HG02981 (cell line): ENCODE measurements around the gene CTNNB1.

Experiments used
- ATAC-seq: cut with Tn5 transposase; IDR thresholded peaks from one replicate; pipeline ENCODE4 v1.9.1; 2021; ENCODE audit warnings: mild to moderate bottlenecking, moderate library complexity; ENCODE audit not compliant: unreplicated experiment

The CTNNB1 gene

DNA sequence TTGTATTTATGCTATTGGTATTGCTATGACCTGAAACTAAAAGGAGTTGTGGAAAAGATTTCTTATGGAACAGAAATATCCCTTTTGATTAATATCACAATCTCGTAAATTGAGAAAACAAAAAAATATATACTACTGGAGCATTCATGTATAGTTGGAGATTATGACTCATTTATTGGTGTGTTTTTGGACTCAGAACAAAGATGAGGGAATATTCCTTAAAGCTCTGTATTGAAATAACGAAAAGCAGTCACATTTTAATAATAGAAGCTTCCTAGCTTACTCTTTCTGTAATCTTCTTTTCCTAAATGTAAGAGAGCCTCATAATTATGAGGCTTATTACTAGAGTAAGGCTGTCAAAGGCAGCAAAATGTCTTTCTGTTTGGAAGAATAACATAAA lies 14.3 kb downstream of the CTNNB1 start:
- no peak for ATAC-seq

DNA sequence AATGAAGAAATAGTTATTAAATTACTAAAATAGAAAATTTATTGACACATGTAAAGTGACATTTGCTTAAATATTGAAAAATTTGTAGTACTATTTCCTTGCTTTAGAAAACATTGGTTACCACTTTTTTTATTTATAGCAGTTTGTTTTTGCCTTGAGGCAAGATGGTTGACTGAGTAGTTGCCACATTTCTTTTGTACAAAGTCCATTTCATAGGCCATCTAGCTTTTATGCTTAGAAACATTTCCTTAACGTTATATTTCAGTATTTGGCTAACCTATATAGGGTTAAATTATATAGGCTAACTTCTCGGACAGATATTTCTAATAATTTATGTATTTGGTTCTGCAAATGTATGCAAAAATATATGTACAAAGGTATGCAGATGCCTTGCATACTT lies 17.1 kb downstream of the CTNNB1 start:
- ATAC-seq: no peak

DNA sequence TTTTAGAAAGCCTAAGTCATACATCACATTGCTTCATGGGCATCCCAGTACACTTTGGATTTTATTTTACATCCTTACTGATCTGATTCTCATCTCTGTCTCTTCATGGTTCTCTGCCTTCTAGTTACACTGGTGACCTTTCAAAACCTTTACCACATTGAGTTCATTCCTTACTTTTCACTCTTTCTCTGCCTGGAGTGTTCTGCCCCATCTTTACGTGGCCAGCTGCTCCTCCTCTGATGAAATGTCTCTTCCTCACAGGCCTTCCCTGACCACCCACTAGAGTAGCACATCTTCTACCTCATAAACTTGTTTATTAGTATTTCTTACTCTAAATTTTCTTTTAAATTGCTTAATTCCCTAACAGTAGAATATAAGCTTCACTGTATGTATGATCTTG lies 17.7 kb downstream of the CTNNB1 start:
- ATAC-seq: no peak

DNA sequence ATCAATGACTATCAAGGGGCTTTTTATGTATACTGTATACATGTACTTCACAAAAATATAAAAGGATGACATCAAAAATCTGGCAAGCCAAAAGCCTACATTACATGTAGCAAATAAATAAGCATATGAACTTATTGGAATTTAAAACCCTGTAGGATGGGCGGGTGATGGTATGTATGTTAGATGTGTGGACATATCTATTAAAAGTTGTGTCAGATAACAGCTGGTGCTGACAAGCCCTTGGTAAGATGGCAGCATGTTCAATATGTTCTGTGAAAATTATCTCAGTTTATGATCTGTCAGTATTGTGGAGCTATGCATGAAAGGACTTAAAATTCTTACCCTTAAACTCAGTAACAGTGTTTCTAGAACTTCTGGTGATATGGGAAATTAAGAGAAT lies 20.1 kb downstream of the CTNNB1 start:
- no peak for ATAC-seq

DNA sequence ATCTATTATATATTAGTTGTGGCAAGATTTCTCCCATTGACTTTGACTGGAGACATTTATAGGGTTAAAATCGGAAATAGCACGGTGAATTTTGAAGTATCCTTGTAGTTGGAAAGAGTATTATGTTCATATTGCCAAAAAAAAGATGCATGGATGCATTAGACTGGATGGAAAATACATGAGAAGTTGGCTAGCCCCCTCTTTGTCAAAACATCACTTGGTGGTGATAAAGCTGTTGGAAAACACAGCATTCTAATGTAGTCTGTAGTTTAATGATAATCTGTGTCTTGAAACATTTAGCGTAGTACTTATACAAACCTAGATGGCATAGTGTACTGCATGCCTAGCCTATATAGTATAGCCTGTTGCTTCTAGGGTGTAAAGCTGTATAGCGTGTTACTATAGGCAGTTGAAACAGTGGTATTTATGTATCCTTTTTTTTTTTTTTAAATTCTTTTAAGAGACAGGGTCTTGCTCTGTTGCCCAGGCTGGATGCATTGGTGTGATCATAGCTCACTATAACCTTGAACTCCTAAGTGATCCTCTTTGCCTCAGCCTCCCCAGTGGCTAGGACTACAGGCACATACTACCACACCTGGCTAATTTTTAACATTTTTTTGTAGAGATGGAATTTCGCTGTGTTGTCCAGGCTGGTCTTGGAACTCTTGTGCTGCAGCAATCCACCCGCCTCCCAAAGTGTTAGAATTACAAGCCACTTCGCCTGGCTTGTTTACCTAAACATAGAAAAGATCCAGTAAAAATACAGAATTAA lies 21.8 kb downstream of the CTNNB1 start:
- no peak for ATAC-seq

DNA sequence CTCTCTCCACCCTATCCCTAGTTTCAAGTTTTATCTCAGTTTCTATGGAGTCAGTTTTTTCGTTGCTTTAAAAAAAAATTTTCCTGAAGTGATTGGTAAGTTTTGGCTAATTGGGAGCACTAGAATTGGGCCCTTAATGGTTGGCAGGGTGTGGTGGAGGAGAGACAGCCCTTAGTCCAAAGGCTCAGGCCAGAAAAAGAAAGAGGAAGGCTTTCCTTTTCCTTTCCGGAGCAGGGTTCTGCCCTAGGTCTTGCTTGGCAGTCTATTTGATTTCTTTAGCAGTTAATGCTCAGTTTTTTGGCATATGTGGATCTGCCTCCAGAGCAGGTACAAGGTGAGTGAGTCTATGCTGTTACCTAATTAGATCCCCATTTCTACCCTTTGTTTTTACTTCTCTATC lies 22.7 kb downstream of the CTNNB1 start:
- no peak for ATAC-seq

DNA sequence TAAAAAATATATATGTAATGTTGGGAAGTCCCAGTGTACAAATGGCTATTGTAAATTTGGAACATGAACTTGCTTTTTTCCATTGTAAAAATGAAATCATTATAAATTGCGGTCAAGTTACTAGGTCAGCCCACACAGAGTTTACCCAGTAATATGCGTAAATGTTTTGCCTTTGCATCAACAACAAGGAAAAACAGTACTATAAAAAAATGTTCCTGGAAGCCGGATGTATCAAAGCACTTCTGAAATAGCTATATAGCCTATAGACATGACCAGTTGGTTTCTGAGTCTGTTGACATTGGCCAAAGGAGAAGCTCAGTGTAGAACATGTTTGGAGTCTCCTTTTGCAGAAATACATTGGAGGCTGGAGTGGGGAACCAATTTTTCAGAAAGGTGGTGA lies 23.2 kb downstream of the CTNNB1 start:
- no peak for ATAC-seq

DNA sequence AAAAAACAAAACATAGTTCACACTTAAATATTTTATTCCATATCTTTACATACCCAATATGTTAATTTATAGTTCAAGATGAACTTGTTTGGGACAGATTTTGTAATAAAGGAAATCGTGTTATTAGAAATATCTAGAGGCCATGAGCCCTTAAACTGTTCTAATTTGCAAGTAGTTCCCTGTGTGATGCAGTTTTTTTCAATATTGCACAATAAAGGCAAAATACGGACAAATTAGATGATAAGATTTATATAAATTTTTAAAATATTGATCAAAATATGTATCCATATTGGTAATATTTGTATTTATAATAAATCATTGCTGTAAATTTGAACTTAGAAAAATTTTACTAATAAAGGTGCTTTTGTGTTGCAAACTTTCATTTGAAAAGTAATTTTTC lies 23.8 kb downstream of the CTNNB1 start:
- ATAC-seq: no peak

DNA sequence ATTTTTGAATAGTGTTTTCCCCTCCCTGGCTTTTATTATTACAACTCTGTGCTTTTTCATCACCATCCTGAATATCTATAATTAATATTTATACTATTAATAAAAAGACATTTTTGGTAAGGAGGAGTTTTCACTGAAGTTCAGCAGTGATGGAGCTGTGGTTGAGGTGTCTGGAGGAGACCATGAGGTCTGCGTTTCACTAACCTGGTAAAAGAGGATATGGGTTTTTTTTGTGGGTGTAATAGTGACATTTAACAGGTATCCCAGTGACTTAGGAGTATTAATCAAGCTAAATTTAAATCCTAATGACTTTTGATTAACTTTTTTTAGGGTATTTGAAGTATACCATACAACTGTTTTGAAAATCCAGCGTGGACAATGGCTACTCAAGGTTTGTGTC lies 24.4 kb downstream of the CTNNB1 start:
- no peak for ATAC-seq

DNA sequence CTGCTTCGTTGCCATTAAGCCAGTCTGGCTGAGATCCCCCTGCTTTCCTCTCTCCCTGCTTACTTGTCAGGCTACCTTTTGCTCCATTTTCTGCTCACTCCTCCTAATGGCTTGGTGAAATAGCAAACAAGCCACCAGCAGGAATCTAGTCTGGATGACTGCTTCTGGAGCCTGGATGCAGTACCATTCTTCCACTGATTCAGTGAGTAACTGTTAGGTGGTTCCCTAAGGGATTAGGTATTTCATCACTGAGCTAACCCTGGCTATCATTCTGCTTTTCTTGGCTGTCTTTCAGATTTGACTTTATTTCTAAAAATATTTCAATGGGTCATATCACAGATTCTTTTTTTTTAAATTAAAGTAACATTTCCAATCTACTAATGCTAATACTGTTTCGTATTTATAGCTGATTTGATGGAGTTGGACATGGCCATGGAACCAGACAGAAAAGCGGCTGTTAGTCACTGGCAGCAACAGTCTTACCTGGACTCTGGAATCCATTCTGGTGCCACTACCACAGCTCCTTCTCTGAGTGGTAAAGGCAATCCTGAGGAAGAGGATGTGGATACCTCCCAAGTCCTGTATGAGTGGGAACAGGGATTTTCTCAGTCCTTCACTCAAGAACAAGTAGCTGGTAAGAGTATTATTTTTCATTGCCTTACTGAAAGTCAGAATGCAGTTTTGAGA lies 25.0 kb downstream of the CTNNB1 start:
- ATAC-seq: no peak

DNA sequence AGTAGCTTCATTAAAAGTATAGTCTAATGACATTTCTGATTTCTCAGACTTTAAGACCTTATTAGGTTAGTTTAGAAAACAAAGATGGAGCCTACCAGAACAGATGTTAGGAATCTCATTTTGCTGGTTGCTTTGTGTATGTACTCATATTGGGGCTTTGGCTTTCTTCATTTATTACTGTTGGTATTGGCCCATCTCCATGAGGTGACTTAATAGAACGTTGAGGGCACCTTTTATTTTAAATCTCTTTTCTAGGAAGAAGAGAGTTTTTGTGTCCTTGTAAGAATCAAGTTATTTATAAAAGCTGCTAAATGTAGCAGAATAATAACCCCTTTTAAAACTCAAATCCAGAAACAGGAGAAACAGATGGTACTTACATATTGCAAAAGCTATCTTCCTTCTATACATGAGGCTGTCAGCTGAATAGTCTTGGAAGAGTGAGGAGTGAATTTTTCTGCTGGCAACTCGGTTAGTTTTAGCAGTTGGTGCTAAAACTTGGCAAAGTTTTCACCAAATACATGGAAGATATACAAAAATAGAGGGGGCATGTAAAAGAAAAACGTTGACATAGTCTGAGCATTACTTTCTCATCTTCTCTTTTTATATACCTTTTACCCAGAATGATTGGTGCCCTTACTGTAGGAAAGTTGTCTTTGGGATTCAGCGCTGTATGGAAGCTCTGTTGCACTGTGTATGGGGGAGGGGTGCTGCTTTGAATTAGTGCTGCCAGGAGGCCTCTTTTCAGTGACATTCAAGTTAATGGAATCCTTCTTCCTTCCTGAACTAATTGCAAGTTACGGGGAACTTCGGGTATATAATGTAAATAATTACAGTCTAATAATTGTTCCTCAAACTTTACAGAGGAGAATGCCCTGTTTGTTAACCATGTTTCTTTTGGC lies 35.8 kb downstream of the CTNNB1 start:
- ATAC-seq: no peak

DNA sequence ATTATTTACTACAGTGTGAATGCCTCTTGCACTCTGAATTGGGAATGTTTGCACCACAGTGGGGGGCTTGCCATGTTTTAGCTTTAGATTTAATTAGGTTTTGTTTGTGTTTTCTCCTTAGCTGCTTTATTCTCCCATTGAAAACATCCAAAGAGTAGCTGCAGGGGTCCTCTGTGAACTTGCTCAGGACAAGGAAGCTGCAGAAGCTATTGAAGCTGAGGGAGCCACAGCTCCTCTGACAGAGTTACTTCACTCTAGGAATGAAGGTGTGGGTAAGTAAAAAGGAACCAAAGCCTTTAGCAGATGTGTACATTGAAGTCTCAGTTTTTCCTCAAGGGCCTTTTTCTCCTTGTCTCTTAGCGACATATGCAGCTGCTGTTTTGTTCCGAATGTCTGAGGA lies 36.9 kb downstream of the CTNNB1 start:
- no peak for ATAC-seq

DNA sequence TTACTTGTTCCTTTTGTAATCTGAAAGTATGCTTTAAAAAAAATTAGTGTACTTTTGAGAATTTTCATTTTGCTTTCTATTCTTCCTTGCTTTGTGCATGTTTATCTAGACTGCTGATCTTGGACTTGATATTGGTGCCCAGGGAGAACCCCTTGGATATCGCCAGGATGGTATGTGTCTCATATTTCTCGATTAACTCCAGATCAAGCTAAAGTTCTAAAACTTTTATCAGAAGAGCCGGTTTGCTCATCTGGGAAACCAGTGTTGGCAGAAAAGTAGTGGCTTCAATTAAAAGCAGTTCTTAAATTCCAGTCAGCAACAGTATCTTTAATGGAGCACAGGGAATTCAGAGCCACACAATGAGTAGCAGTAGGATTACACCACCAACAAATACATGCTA lies 38.6 kb downstream of the CTNNB1 start:
- ATAC-seq: no peak

DNA sequence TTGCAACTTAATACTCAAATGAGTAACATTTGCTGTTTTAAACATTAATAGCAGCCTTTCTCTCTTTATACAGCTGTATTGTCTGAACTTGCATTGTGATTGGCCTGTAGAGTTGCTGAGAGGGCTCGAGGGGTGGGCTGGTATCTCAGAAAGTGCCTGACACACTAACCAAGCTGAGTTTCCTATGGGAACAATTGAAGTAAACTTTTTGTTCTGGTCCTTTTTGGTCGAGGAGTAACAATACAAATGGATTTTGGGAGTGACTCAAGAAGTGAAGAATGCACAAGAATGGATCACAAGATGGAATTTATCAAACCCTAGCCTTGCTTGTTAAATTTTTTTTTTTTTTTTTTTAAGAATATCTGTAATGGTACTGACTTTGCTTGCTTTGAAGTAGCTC lies 40.3 kb downstream of the CTNNB1 start:
- no peak for ATAC-seq

DNA sequence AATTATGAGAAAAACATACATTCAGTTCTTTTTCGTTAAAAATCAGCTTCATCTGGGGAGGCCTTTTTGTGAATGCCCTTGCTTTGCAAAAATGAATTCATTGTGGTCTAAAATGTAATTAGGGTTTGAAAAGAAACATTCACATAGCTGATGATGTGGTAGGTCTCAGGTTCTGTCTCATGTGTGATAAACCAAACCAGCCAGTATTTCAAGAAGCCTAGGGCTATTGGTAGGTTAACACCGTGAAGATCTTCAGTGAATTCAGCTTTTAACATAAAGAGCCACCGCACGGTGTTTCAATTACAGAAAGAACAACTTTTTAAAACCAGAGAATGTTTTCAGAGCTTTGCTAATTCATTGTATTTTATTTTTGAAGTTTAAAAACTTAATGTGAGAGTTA lies 41.9 kb downstream of the CTNNB1 start:
- no peak for ATAC-seq

DNA sequence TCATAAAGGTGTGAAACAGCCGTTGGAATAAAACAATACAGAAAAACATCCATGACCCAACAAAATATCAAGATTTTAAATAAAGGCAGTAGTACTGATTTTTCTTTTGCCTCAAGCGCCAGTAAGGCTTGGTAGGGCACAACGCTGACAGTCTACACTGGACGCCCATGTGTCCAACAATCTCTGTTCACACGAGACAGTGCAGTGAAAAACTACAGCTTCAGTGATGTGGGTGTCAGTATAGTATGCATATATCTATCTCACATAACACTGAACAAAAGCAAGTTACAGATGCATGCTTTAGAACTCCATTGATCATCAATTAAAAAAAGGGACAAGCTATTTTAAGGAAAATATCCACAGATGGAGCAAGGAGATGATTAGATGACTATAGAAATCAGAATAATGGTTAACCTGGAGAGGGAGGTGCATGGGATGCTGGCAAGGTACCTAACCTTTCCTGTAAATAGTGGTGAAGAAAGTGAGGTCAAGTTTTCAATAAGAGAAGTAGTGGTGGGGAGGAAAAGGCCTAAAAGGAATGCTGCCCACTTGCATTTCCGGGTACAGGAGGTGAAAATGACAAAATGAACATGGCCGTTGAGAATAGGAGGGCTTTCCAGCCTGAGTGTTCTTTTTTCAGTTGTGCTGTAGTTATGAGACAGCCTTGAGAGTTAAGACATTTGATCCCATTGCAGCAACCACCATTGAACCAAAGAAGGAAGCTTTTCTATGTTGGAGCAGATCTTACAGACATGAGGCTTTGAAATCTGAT lies 42.7 kb downstream of the CTNNB1 start:
- ATAC-seq: no peak

DNA sequence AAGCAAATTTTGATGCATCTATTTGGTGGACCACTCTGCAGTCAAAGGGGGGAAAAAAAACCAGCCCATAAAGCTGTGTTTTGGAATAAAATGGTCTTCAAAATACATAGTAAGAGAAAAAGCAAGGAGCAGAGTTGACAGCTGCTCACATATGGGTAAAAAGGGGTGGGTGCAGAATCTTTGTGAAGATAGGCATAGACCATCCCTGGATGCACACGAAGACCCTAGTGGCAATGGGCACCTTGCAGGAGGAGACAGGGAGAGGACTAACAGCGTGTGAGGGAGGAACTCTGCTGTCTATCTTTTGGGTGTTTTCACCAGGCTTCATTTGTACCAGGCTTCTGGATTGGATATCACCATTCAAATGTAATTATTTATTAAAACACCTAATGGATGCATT lies 43.9 kb downstream of the CTNNB1 start:
- ATAC-seq: no peak

DNA sequence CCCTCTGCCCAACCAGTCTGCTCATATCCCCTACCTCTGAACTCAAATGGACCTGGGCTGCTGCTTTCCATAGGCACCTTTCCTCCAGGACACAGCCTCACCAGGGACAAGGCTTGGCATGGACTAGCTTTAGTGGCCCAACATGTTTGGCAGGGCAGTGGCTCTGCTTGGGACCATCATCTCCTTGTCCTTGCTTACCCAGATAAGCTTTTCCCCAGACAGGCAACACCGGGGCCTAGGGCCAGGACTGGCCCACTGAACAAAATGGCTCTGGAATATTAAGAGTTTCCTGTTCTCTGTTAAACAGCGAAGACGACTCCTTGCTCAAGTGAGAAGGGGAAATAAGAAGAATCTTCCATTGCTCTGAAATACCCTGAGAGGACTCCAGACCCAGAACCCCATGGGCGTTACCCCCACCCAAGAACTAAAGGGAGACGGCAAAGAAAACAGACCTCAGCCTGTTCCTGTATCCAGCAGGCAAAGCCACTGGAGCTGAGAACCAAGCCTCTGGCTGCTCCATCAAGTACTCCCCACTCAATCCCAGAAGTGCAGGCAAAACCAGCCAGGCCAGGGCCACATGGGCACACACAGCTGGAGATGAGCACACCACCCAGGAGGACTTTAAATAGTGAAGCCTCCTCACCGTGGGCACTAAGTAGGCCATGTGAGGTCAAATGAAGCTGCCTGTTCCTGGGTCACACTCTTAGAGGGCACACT lies 45.5 kb downstream of the CTNNB1 start:
- ATAC-seq: no peak

DNA sequence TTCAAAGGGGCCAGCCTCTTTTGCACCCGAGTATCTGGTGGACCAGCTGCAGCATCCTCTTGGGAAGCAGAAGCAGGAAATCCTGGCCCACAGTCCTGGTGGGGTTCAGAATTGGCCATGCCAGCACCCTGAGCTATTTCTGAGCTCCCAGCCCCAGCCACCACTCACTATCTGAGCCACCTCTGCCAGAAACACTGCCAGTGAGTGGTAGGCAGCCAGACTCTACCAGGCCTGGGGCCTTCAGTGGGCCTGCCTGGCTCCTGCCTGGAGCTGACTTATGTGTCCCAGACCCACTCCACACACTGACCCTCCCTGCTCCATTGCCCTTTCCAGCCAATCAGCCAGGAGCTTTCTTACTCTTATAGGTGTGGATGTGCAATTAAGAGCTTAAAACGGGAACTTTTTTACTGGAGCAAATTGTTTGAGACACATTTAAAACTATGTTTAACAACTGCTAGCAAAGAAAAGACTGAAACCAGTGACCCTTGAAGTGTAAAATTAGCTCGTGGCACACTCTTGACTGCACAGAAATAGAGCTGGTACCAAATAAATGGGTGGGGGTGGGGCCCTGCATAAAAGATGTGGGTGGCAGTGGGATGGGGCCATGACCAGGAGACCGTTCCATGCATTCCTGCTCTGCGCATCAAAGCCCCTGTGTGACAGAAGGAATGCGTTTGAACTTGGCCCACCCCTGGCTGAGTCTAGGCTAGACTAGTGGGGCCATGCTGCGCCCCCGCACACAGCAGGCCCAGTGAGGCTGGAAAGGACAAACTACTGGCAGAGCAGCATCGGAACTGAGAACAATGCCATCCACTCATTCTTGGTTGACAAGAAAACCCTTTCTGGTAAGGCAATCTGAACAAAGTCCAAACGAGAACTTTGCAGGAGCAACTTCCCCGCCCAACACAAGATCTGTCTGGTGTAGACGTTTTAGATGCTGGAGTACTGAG lies 48.0 kb downstream of the CTNNB1 start:
- ATAC-seq: no peak
